HG03520 (cell line): ENCODE results near the gene B4GALT4.
"Not testable (repeated sequence)": the region's sequence is repeated elsewhere in the genome, so short reads cannot be mapped to it uniquely, and the experiment has no call there.

Experiments used
- ATAC-seq: cut with Tn5 transposase; IDR thresholded peaks from one replicate; pipeline ENCODE4 v1.9.1; 2021; ENCODE audit warnings: mild to moderate bottlenecking, moderate library complexity; ENCODE audit not compliant: unreplicated experiment

The B4GALT4 gene

GRCh38 chr3:119206611-119207511, 33.8 kb downstream of the B4GALT4 start:
- no peak for ATAC-seq

DNA sequence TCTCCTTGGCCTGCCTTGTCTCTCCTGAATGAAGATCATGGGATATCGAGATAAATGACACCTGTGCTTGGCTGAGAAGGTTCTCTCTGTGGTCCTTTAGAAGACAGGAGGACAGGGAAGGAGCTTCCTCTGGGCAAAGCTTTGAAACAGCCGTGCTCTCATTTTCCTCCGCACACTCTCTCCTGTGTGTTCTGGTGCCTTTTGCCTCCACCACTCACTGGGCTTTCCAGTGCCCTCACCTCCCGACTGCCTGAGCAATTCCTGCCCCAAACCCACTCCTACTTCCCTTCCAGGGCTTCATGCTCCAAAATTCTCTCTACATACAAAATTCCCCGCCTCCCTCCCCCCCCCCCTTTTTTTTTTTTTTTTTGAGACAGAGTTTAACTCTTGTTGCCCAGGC, 35.0 kb downstream of the B4GALT4 start:
- ATAC-seq: no peak

DNA sequence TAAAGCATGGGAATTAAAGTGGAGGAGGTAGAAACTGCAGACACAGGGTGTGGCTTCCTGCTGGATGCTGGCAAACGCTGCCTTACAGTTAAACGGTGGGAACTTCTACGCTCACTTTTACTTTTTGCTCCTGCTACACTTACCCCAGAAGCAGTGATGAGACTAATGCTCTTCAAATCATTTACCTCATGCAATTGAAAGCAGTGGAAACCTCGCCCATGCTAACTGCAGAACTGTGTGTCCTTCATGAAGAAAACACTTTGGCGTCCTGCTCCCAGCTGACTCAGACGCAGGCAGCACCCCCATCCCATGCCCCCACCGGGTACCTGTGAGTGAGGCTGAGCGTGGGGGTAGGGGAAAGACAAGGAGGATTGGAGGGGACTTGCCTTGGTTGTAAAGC, 35.5 kb downstream of the B4GALT4 start:
- no peak for ATAC-seq

- no peak for ATAC-seq
Measured at GRCh38 chr3:119195911-119196310, 44.8 kb downstream of the B4GALT4 start.

DNA sequence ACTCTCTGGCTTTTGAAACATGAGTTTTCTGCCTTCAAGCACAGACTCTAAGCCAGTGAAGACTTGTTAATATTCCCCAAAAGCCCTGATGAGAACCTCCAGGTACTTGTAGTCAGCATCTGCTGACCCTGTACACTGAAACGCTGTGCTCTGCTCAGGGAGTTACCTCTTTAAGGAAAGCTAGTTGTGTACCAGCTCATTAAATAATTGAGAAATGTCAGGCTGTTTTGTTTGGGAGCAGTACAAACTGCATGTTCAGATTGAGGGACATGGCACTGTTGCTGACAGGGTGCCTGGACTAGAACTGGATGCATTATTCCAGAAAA, 45.6 kb downstream of the B4GALT4 start:
- ATAC-seq: no peak

DNA sequence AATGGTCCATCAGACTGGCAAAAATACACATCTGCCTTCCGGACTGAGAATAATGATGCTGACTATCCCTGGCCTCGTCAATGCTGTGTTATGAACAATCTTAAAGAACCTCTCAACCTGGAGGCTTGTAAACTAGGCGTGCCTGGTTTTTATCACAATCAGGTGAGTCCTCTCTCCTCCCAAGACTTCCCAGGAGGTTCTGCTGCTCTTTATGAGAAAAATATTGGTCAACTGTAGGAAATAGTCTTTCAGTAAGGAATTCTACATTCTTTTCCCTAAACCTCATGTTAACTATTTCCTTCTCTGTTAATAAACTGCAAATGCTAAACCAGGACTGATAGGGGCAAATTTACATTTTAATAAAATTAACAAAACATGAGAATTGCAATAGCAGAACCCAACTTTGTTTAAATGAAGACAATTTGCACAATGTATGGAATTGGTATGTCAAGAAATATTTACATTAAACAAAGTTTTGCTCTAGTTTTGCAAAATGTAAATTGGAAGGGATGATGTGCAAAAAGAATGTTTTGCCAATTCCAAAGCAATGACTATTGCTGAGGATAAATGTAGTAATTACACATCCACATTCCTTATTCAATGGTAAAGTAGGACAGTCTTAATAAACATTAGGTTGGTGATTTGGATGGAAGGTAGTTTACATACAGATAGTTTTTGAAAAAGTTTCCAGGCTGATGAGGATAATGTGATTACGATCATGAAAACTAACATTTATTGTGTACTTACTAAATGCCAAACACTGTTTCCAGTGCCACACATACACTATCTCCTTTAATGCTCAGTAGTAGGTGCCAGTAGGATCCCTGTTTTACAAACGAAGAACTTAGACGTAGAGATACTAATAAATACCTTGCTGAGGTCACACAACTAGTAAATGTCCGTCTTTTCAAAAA, 46.2 kb downstream of the B4GALT4 start:
- no peak for ATAC-seq

- ATAC-seq: no peak
Measured at GRCh38 chr3:119191800-119192199, 48.9 kb downstream of the B4GALT4 start.

DNA sequence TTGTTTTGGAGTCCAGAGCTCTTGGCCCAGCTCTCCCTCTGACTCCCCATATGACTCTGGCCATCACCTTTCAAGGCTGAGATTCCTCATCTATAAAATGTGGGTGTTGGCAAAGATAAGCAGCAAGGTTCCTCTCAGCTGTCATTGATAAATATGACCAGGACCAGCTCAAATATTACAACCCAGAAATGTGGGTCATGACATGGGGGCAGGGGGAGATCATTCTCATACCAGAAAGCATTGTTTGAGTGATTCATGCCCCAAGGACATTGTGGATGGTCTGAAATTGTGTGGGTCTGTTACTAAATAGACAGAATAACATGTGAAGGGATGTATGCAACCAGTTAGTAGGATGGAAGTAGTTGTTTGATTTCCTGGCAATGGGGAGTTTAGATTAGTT, 53.4 kb downstream of the B4GALT4 start:
- ATAC-seq: no peak

GRCh38 chr3:119184796-119185570, 55.7 kb downstream of the B4GALT4 start:
- no peak for ATAC-seq

DNA sequence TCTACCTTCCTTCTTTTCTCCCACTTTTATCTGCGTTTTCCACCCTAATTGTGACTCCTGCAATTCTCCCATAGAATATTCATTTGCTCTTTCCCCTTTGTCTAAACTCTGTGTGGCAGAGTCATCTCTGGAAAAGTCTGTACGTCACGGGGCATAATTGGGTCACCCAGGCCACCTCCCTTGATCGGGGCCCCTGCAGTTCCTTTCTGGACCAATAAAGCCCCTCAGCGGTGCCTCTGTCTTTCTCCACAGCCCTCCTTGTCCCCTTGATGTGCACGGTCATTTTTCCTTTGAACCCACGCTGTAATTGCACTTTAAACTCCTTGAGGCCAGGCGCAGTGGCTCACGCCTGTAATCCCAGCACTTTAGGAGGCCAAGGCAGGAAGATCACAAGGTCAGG, 56.6 kb downstream of the B4GALT4 start:
- ATAC-seq: no peak

- no peak for ATAC-seq
Measured at GRCh38 chr3:119181765-119182164, 58.9 kb downstream of the B4GALT4 start.

GRCh38 chr3:119177321-119177720, 63.4 kb downstream of the B4GALT4 start:
- ATAC-seq: no peak

DNA sequence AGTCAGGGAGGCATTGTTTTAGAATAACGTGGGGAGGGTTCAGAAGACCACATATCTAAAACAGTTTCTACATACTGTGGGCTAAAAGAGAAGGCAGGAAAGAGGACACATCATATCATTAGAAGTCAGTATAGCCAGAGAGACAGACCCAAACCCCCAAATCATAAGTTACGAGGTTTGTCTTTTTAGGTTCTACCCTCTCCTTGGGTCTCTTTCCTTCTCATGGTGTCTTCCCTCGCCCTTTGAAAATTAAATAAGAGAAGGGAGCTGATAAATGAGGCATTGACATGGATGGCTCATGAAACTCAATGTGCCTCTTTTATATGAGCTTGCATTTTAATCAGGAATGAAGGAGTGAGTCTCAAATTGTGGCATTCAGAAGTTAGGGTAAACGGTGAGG, 63.9 kb downstream of the B4GALT4 start:
- ATAC-seq: no peak

GRCh38 chr3:119175872-119176756, 64.6 kb downstream of the B4GALT4 start:
- no peak for ATAC-seq

GRCh38 chr3:119173325-119173724, 67.4 kb downstream of the B4GALT4 start, which contains the start of gene UPK1B:
UPK1B (plus strand) TSS chr3:119173598; CDS start chr3:119186742, 13,144 bp downstream.
- no peak for ATAC-seq

GRCh38 chr3:119170821-119171220, 69.9 kb downstream of the B4GALT4 start:
- no peak for ATAC-seq

GRCh38 chr3:119164745-119165144, 75.9 kb downstream of the B4GALT4 start:
- not testable (repeated sequence) for ATAC-seq
